Activated T-cell treated with anti-CD3 and anti-CD28 coated beads for 48 hours (primary cell): ENCODE measurements around the gene FAM120B.
"Not testable (repeated sequence)": the region's sequence is repeated elsewhere in the genome, so short reads cannot be mapped to it uniquely, and the experiment has no call there.

Experiments used
- DNase-seq: peaks from one replicate; pipeline ENCODE4 v3.0.0-alpha.2; 2020; ENCODE audit warnings: low read depth

Gene FAM120B, protein sequence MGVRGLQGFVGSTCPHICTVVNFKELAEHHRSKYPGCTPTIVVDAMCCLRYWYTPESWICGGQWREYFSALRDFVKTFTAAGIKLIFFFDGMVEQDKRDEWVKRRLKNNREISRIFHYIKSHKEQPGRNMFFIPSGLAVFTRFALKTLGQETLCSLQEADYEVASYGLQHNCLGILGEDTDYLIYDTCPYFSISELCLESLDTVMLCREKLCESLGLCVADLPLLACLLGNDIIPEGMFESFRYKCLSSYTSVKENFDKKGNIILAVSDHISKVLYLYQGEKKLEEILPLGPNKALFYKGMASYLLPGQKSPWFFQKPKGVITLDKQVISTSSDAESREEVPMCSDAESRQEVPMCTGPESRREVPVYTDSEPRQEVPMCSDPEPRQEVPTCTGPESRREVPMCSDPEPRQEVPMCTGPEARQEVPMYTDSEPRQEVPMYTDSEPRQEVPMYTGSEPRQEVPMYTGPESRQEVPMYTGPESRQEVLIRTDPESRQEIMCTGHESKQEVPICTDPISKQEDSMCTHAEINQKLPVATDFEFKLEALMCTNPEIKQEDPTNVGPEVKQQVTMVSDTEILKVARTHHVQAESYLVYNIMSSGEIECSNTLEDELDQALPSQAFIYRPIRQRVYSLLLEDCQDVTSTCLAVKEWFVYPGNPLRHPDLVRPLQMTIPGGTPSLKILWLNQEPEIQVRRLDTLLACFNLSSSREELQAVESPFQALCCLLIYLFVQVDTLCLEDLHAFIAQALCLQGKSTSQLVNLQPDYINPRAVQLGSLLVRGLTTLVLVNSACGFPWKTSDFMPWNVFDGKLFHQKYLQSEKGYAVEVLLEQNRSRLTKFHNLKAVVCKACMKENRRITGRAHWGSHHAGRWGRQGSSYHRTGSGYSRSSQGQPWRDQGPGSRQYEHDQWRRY

DNA sequence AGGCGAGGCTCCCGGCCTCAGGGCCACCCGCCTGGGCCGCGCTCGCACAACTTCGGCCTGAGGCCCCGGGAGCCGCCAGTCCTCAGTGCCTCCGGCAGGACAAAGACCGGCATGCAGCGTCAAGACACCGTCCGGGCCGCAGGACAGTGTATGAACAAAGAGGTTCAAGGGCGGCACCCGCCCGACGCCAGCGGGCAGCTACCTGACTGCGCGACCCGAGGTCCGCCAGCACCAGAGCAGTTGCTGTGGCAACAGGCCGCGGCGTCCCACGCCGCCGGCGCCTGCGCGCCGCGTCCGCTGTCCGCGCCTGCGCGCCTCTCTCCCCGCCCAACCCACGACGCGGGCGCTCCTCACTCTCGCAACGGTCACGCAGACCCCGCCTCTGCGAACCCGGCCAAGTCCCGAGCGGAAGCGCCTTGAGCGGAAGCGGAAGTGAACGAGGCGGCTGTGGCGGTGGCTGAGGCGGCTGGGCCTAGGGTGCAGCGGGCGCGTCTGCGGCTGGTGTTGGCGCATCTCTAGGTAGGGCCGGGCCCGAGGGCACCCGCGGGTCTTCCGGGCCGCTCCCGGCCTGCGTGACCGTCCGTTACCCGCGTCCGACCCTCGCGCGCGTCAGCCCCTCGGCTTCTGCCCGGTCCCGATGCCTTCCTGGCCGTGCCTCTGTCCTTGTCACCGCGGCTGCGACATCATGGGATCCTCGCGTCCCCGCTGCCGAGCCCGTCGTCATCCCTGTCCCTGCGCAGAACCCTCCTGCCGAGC is at the start of gene FAM120B:
FAM120B (plus strand) TSS at position 435 of the 756 bp plus-strand sequence. CDS start 10,633 bp downstream, outside the sequence.
- DNase-seq = peak; percentile 94

DNA sequence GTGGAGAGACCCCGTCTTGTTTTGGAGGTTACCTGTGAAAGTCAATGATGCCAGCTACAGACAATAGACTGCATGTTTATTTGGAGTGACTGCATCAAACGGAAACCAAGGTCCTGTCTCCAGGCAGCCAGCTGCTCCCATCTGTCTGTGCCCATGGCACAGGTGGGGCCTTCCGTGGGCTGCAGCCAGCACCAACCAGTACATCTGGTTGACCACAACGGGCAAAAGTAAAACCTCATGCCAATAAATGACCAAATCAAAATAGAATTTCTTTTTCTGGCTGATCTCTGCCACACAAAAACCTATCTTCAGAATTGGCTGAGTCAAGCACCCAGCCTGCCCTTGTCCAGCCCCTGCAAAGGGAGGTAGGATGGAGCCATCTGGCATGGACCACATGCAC is 49.2 kb upstream of the FAM120B start:
- no peak for DNase-seq

DNA sequence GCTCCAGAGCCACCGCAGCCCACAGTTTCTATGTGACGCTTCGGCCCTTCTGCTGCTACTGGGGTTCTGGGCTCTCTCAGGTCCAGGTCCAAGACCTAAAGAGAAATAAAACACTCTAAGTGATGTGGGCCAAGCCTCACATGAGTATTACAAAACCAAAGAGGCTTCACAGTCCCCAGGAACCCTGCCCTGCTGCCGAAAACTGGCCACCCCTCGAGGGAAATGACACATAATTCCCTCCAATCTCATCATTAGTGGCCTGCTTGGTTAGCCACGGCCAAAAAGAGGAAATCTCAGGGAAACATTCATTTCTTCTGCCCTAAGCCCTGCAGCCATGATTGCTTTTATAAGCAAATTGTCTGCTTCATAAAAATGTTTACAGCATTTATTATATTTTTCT is 48.2 kb upstream of the FAM120B start:
- no peak for DNase-seq

DNA sequence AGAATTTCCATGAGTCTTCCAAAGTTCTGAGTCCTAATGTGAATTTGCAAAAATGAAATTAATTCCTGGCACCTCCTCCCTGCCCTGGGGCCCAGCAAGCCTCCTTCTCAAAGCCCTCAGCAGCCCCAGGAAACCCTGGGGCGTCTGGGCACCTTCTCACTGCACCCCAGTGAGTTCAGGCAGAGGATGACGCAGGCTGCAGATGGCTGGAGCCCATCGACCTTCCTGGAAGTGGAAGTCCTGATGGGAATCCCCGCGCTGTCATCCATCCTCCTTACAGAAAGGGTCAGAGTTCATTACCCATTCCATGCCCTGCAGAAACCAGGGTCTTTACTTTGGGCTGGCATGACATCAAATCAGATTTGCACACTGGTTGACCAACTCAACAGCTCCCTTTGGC is 47.3 kb upstream of the FAM120B start:
- no peak for DNase-seq

DNA sequence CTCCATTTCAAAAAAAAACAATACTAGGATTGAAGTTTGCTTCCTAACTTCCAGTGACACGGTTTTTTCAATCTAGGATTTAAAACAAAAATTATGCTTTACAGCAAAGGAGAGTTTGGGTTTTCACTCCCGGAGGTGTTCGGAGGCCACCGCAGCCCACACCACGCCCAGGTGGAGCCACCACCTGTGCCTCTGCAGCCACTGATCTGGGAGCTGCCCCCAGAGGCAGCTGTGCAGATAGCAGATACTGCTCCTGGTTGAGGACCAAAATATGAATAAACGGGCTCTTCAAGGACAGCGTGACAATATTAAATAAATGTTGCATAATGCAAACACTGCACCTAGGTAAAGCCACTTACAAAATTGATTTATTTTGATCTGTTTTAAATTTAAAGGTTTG is 45.9 kb upstream of the FAM120B start:
- DNase-seq = no peak

DNA sequence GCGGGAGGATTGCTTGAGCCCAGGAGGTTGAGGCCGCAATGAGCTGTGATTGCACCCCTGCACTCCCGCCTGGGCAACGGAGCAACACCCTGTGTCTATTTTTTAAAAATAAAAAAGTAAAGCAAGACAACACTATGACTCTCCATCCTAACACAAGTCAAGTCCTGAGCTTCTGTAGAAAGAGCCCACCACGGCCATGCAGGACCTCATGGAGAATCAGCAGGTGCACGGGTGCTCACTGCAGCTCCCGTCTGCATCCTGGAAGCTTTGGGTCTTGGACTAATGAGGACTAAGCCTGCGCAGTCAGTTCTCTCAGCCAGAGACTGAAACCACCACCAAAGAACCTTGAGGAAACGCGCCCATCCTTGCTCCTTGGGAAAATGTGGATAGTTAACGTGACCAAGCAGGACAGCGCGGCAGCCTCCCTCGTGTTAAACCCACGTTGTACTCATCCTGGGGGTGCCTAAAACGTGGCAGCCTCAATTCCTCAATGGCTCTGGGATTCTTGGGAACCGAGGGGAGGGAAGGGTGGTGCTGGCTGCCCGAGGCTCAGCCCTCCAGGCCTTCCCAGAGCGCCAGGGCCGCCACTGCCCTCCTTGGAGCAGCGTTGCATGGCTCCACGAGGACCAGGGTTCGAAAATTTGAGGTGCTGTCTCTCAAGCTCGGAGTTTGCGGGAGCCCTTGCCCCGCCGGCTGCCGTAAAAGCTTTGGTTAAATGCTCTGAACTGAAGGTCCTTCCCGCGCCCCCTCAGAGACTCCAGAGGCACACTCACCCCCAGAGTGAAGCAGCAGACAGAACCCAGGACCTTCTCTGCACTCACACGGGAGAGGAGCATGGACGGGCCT is 44.7 kb upstream of the FAM120B start:
- DNase-seq = no peak

DNA sequence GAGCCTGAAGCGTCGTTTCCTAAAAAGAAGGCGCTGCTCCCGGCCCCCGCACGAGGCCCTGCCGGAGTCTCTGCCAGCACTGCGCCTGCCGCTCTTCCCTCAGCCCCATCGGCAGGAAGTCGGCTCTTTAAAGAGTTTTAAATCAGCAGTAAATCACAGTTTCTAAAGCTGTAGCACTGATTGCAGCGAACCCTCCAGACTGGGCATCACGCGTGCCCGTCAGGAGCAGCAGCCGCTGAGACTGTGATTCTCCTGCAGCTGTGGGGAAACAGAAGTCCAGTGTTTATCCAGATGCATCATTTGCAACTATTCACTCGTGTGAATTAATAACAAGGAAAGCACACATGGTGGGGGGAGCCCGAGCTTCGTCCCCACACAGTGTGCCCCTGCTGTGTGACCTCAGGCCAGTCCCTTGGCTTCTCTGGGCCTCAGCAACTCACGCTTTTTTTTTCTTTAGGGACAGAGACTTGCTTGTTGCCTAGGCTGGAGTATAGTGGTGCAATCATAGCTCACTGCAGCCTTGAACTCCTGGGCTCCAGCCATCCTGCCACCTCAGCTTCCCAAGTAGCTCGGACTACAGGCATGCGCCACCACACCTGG is 44.0 kb upstream of the FAM120B start:
- no peak for DNase-seq

DNA sequence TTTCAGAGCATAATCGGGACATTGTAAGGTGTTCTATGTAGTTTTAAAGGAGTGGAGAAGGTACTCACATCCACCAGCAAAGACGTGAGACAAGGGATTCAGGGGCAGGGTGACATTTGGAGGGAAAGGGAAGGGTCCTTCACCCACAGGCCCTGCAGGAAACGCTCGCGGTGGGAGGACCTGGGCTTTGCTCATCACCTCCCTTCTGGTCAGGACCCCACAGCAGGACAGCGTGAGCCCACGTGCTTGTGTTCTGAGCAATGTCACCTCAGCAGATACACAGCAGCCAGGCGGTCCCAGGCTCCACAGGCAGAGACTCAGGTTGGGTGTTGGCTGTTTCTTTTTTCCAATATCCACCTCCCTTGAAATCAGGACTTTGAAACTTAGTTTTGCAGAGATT is 43.1 kb upstream of the FAM120B start:
- no peak for DNase-seq

DNA sequence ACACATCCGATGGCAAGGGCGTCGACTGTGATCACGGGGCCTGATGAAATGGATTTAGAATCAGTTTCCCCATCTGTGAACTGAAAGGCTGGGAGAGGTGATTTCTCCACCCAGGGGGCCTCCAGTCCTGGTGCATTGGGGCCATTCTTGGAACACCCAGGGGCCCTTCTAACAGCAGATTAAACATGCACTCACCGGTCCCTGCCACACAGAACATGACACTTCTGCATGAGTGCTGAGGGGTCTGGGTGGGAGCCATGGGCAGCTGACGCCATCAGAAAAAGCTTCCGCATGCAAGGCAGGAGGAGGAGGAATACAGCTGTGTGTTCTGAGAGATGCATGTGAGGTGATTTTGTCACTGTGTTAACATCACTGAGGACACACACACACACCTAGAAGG is 42.5 kb upstream of the FAM120B start:
- no peak for DNase-seq

DNA sequence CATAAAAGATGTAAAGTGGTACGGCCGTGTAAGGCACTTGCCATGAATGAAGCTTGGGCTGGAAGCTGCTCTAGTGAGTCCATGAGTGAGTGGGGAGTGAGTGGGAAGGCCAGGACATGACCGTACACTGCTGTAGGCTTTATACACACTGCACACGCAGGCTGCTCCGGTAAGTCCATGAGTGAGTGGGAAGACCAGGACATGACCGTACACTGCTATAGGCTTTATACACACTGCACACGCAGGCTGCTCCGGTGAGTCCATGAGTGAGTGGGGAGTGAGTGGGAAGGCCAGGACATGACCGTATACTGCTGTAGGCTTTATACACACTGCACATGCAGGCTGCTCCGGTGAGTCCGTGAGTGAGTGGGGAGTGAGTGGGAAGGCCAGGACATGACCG is 41.9 kb upstream of the FAM120B start:
- not testable (repeated sequence) for DNase-seq

DNA sequence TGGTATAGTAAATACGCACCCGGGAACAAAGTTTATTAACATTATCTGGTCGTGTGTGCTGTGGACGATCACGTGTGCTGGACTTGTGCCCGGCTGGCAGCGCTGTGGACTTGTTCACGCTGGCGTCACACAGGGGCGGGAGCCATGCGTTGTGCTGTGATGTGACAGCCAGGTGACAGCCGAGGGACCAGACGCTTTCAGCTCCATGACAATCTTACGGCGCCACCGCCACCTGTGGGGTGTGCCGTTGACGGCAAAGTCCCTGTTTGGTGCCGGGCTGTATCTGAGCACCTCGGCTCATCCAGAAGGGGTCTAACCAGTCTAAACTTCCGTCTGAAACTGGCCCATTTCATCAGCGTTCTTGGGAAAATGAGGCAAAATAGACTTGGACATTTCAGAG is 40.9 kb upstream of the FAM120B start:
- DNase-seq = no peak

DNA sequence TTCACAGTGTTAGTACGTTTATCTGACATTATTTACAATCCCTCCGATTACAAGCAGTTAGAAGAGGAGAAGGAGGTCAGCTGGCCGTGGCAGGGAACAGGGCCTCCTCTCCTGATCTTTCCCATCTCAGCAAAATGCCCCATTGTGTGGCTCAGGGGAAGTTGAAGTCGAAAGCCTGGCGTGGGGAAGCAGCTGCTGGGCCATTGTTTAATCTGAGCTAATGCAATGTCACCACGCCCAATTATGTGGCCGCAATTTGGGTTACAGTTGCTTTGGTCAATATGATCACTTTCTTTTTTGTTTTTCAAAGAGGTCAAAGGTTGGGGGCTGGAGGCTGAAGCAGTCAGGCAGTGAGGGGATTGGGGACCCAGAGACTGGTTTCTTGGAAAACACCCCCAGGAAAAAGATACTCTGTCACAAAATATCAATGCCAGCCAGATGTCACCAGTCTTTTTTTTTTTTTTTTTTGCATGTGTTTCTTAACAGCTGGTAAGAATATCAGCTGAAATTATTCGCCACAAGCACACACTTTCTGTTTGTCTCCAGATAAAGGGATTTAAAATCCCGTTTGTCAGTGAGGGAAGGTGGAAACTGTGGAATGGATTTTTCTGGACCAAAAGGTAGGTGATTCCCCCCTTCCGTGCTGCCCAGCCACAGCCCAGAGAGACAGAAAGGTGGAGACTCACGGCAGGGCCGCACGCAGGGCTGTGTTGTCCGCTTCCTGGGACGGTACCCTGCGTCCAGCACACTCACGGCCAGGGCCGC is 40.3 kb upstream of the FAM120B start:
- no peak for DNase-seq

DNA sequence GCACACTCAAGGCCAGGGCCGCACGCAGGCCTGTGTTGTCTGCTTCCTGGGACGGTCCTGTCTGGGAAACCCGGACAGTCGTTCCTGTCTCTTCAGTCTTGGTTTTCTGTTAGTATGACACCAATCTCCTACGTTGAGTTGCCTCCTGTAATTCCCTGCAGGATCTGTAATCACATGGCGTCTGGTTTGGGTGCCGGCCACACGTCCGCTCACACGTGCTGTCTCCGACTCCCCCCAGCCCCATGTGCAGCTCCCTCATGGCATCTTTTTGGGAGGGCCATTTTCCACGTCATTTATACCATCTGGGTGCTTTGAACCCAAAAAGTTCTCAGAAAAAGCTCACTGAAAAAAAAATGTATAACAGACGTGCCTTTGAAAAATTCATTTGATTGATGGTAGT is 38.9 kb upstream of the FAM120B start:
- no peak for DNase-seq

DNA sequence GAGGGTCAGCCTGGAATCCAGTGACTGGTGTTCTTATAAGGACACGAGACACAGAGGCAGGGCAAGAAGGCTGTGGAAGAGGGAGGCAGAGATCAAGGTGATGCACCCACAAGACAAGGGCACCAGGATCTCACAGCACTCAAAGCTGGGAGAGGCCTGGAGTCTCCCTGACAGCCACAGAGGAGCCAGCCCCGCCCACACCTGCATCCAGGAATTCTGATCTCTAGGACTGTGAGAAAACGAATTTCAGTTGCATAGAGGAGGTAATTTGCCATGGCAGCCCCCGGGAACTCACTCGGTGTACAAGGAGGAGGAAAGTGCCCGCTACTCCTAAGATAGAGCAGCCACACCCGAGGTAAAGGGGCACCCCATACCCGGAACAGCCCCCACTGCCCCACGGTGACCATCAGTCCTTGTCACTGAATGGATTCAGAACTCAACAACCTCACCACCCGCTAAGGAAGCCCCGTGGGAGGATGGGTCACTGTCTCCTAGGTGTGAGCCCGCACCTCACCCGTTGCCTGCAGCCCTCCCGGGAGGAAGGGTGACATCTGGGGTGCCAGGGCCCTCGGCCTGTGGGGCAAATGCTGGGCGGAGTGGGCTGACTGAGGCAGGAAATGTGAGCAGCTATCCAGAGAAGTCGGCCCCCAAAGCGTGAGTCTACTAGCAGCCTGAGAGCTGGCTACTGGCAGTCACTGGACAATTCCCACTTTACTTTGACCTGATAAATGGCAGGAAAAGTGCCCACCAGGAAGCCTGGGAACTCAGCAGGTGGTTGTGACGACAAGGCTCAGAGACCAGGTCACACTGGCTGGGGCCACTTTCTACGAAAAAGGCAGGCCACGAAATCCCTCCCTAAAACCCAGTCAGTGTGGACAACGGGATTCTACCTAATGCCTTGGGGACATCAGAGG is 38.1 kb upstream of the FAM120B start:
- no peak for DNase-seq

DNA sequence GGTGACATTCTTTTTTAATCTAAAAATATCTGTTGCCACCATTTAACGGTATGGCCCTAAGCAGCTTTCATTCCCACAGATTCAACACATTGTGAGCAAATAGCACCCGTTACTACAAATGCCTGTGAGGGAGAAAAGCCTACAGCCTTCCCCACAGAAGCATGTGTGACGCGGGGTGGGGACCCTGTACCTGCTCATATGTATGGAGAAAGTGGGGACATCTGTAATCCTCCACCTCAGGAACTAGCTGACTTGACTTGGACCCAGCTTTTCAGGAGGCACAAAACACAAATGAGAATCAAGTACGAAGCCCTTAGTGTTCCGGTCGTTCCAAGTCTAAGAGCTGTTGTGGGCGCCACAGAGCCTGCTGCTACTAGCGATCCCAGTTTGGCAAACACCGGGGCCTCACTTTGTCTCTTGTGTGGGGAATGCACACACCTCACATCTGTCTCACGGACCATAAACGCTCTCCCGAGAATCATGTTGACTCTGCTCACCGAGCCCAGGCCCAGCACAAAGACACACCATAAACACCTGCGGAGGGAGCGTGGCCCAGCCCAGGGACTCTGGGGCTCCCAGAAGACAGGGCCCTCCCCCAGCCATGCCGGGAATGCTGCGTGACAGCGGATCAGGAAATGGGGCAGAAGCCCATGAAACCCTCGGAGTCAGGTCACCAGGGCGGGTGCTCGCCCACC is 37.3 kb upstream of the FAM120B start:
- no peak for DNase-seq

DNA sequence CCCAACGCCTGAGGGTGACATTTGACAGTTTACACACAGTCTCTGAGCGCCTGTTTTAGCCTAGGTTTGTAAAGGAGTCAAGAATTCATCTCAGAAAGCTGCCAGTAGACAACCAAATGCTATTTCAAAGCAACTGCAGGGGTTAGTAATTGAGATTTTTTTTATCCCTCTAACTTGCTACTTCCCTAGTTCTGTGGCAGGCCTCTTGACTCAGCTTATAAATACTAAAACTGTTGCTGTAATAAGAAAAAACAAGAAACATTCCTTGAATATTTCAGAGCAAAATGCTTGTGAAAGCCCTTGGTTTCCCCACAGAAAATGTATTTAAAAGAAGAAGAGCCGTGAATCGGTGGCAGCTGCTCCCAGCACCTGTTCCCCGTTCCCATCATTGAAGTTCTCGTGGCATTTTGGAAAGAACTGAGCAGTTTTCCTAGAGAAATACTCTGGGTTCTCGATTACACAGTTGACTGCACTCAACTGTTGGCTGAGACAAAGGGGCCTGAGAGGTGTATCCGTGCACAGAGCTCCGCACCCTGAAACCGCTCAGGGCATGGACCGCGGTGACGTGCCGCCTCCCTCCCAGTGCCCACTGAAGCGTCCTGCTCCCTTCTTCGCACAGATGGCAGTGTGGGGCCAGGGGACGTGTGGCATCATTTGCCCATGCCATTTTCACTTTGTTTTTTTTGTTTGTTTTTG is 36.6 kb upstream of the FAM120B start:
- DNase-seq = no peak

DNA sequence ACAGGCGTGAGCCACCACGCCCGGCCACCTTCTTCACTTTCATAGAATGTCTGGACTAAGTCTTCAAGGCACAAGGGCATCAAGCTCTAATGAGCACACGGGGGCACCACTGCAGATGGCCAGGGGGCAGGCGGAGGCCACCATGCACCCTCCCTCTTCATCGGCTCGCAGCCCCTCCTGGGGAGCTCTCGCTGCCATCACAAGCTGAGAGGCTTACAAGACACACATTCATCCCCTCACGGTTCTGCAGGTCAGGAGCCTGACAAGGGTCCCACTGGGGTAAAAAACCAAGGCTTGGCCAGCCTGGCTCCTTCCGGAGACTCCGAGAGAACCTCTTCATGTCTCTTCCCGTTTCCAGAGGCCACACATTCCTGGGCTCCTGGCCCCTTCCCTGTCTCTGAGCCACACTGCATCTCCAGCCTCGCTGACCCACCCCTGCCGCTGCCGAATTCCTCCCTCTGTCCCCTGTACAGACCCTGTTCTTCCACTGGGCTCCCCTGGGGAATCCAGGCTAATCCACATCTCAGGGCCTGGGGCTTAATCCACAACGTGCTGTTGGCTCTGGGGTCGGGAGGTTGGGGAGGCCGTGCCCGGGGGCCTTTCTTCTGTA is 35.5 kb upstream of the FAM120B start:
- DNase-seq = no peak
